GM18870 (cell line): ENCODE measurements around the gene SCNN1B.

Experiments
- ATAC-seq: cut with Tn5 transposase; IDR thresholded peaks from one replicate; pipeline ENCODE4 v1.9.1; 2021; ENCODE audit warnings: moderate library complexity; ENCODE audit not compliant: unreplicated experiment

Gene SCNN1B

GRCh38 chr16:23320693-23321092 lies 18.6 kb downstream of the SCNN1B start:
- ATAC-seq, result no peak

- ATAC-seq, result no peak
Observed at GRCh38 chr16:23321206-23321875, 19.2 kb downstream of the SCNN1B start.

- no peak for ATAC-seq
Observed at GRCh38 chr16:23323224-23324030, 21.3 kb downstream of the SCNN1B start.

GRCh38 chr16:23324727-23325126 lies 22.6 kb downstream of the SCNN1B start:
- no peak for ATAC-seq

- no peak for ATAC-seq
Observed at GRCh38 chr16:23327836-23328235, 25.7 kb downstream of the SCNN1B start.

GRCh38 chr16:23330161-23330560 lies 28.1 kb downstream of the SCNN1B start:
- no peak for ATAC-seq

GRCh38 chr16:23330583-23331249 lies 28.6 kb downstream of the SCNN1B start:
- ATAC-seq, result no peak

- ATAC-seq, result no peak
Observed at GRCh38 chr16:23333034-23333579, 31.0 kb downstream of the SCNN1B start.

- ATAC-seq, result no peak
Observed at GRCh38 chr16:23333831-23334456, 31.8 kb downstream of the SCNN1B start.

GRCh38 chr16:23334457-23334853 lies 32.4 kb downstream of the SCNN1B start:
- no peak for ATAC-seq

- ATAC-seq, result no peak
Observed at GRCh38 chr16:23334950-23335349, 32.8 kb downstream of the SCNN1B start.

- no peak for ATAC-seq
Observed at GRCh38 chr16:23337836-23338550, 35.9 kb downstream of the SCNN1B start.

- no peak for ATAC-seq
Observed at GRCh38 chr16:23339787-23340186, 37.7 kb downstream of the SCNN1B start.

GRCh38 chr16:23342083-23342640 lies 40.1 kb downstream of the SCNN1B start:
- no peak for ATAC-seq

GRCh38 chr16:23343643-23344612 lies 41.8 kb downstream of the SCNN1B start:
- no peak for ATAC-seq

GRCh38 chr16:23345237-23345636 lies 43.1 kb downstream of the SCNN1B start:
- no peak for ATAC-seq

- no peak for ATAC-seq
Observed at GRCh38 chr16:23348579-23349469, 46.7 kb downstream of the SCNN1B start.

- ATAC-seq, result no peak
Observed at GRCh38 chr16:23351360-23351759, 49.3 kb downstream of the SCNN1B start.
